Left ventricle myocardium inferior (tissue), 1 donor: ENCODE data around the gene DEPP1. TPM values are rescaled to one million over a fixed set of nuclear protein-coding genes. Genes with fewer than 3 reads are reported as not detected.
A peak's percentile ranks its signal among the peaks of the same experiment; 100 is the strongest.

ENCODE experiments used
- DNase-seq: peaks from one replicate; pipeline ENCODE4 v3.0.0-alpha.2; 2020
- H3K27ac ChIP-seq: fragments of 200-600 bp; replicated peaks from 2 replicates; pipeline ENCODE4 v1.8.0; 2021
- H3K27me3 ChIP-seq: fragments of 200-600 bp; 2 replicates; pipeline ENCODE4 v1.8.0; 2021; ENCODE audit warnings: low read depth
- H3K36me3 ChIP-seq: fragments of 200-600 bp; 2 replicates; pipeline ENCODE4 v1.8.0; 2021
- H3K4me1 ChIP-seq: fragments of 200-600 bp; 2 replicates; pipeline ENCODE4 v1.8.0; 2021
- H3K4me3 ChIP-seq: fragments of 200-600 bp; 2 replicates; pipeline ENCODE4 v1.8.0; 2021; ENCODE audit warnings: mild to moderate bottlenecking, moderate library complexity
- H3K9me3 ChIP-seq: fragments of 200-600 bp; replicated peaks from 2 replicates; pipeline ENCODE4 v1.8.0; 2021
- intact Hi-C: fragments of 100-400 bp; cut with micrococcal nuclease; formaldehyde crosslinking; loops from one replicate; pipeline ENCODE4 v1.11.0; 2022
- total RNA-seq: library from RNA; stranded (reverse); fragmentation: NEBNext Ultra II Directional; extraction: Animal tissue kit (Norgen Biotek cat#: 25700); gene quantifications from one replicate; pipeline ENCODE4 v1.2.1, GENCODE V29; 2021
- TF ChIP-seq, protein P1 (sequence below): fragments of 200-600 bp; IDR thresholded peaks from 2 replicates; pipeline ENCODE4 v1.8.0; 2021; ENCODE audit warnings: antibody characterized with exemption, mild to moderate bottlenecking, borderline replicate concordance
- donor health status: DM: no; HTN: yes; CAD: no; lungs with severe emphysema.

DEPP1 gene
- total RNA-seq, 1 donor from 2014 or later = 27.5 TPM

DNA sequence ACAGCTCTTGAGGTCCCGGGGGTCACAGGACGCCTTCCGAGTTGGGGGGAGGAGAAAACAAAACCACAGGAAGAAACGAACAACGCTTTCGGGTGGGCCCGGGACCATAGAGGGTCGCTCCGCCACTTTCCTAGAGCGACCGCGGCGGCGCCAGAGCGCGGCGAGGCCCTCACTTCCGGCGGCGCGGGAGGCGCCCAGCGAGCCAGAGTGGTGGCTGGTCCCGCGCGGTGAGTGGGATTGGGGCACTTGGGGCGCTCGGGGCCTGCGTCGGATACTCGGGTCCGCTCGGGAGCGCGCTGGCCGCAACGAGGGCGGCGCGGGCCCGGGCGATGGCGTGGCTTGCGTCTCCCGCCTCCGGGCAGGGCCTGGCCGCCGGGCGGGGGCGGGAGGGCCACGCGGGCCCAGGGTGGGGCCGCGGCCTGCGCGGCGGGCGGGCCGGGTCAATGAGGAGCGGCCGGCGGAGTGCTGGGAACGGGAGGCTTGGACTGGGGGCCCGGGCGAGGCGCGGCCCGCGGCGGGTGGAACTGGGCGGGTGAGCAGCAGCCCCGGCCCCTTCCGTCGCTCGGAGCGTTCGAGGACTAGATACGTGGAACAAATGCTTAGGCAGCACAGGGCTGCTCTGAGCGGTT is 22.3 kb upstream of the DEPP1 start, which contains the start of gene ZNF22:
ZNF22 (plus strand) TSS at position 172 of the 629 bp plus-strand sequence. CDS start 2,446 bp downstream, outside the sequence.
- peaks cover 8% of the 10 kb centered on the region for H3K9me3 ChIP-seq
- peak within 1 kb of the TSS; percentile 74 for H3K4me3 ChIP-seq
- intact Hi-C loops = no loop called here

DNA sequence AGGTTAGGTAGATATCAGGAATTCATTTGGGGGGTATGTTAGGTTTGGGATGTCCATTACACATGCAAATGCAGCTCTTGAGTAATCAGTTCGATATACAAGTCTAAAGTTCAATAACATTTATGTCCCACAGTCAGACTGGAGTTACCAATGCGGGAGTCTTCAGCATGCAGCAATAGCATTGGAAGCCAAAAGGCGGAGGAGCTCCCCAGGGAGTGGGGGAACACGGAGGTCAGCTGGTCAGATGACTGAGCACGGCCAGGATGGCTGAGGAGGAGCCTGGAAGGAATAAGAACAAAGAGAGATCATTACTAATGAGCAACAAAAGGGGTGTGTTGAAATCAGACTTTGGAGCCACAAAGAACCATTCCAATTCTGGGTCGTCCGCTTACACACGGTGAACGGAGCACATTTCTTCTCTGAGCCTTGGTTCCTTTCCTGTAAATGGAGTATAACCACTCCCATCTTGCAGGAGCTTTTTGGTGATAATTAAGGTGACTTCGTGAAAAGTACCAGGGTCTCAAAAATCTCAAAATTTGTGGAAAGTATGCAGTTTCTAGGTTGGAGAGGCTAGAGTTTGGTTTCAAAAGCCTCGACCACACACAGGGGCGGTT is 21.6 kb upstream of the DEPP1 start:
- intact Hi-C loops = no loop called here
- Histone ChIP-seq H3K36me3 (peaks cover 21% of the 10 kb centered on the region), H3K4me1 (peaks cover 88% of the 10 kb centered on the region), H3K9me3 (peaks cover 8% of the 10 kb centered on the region), H3K4me3 (peak overlapping the region; percentile 74), H3K27ac (peak overlapping the region; percentile 97), H3K27me3 (no peaks in the 10 kb centered on the region)
- DNase-seq = peak; percentile 89
- TF ChIP-seq, protein P1, sequence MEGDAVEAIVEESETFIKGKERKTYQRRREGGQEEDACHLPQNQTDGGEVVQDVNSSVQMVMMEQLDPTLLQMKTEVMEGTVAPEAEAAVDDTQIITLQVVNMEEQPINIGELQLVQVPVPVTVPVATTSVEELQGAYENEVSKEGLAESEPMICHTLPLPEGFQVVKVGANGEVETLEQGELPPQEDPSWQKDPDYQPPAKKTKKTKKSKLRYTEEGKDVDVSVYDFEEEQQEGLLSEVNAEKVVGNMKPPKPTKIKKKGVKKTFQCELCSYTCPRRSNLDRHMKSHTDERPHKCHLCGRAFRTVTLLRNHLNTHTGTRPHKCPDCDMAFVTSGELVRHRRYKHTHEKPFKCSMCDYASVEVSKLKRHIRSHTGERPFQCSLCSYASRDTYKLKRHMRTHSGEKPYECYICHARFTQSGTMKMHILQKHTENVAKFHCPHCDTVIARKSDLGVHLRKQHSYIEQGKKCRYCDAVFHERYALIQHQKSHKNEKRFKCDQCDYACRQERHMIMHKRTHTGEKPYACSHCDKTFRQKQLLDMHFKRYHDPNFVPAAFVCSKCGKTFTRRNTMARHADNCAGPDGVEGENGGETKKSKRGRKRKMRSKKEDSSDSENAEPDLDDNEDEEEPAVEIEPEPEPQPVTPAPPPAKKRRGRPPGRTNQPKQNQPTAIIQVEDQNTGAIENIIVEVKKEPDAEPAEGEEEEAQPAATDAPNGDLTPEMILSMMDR = no peak

More for the DNA sequence above, 22.3 kb upstream of the DEPP1 start, which contains the start of gene ZNF22:
- peak; percentile 73 for DNase-seq
- H3K27me3 ChIP-seq = no peaks in the 10 kb centered on the region
- TF ChIP-seq, protein P1 = peak; percentile 45
- H3K36me3 ChIP-seq = peaks cover 25% of the 10 kb centered on the region
- H3K27ac ChIP-seq = peak within 1 kb of the TSS; percentile 97
- H3K4me1 ChIP-seq = peaks cover 88% of the 10 kb centered on the region

DNA sequence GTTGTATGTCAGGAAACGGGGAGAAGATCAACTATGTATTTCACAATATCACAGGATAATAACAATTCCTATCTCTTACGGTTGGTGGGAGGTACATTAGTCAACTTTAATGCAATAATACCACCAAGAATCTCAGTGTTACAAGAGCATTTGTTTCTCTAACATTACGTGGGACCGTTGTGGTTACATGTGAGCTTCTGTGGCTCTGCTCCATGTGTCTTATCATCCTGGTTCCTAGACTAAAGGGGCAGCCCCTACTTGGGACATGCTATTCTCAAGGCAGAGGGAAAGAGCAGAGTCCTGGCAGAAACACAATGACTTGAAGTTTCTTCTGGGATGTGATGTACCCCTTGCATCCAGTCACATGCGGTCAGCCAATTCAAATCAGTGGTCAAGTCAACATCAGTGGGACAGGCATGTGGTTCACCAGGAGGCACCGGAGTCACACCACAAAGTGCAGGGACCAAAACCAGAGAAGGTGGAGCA is 19.6 kb upstream of the DEPP1 start:
- intact Hi-C loops = no loop called here
- Histone ChIP-seq H3K27me3 (no peaks in the 10 kb centered on the region), H3K4me1 (peaks cover 96% of the 10 kb centered on the region), H3K9me3 (no peaks in the 10 kb centered on the region), H3K27ac (peak overlapping the region; percentile 97), H3K36me3 (peaks cover 12% of the 10 kb centered on the region), H3K4me3 (no peak overlapping the region)
- no peak for DNase-seq
- TF ChIP-seq, protein P1 = no peak

DNA sequence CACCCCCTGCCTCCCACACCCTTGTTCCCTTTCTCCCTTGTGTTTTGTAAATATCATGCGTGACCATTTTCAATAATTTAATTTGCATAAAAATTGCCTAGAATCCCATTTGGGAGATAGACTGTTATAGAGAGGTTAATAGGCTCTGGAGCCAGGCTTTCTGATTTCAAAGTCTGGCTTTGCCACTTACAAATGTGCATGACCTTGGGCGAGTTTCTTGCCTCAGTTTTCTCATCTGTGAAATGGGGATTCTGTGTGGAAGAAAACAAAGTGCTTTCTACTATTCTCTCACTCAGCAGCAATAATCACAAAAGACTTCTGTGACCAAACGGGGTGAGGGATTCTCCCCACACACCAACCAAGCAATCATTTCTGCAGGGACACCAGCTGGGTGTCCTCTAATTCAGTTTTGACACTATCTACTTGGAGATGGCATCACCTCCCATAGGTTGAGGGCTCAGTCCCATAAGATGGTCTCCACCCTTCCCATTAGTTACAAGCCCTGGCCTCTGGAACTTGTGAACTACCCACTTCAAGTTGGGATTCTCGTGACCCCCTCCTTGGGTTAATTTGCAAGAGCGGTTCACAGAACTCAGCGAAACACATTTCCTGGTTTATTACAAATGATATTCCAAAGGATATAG is 18.6 kb upstream of the DEPP1 start:
- Histone ChIP-seq H3K27me3 (no peaks in the 10 kb centered on the region), H3K4me3 (peak overlapping the region; percentile 31), H3K36me3 (peaks cover 20% of the 10 kb centered on the region), H3K27ac (peak overlapping the region; percentile 97), H3K4me1 (peaks cover 96% of the 10 kb centered on the region), H3K9me3 (no peaks in the 10 kb centered on the region)
- DNase-seq = no peak
- intact Hi-C loops = no loop called here
- TF ChIP-seq, protein P1 = no peak

DNA sequence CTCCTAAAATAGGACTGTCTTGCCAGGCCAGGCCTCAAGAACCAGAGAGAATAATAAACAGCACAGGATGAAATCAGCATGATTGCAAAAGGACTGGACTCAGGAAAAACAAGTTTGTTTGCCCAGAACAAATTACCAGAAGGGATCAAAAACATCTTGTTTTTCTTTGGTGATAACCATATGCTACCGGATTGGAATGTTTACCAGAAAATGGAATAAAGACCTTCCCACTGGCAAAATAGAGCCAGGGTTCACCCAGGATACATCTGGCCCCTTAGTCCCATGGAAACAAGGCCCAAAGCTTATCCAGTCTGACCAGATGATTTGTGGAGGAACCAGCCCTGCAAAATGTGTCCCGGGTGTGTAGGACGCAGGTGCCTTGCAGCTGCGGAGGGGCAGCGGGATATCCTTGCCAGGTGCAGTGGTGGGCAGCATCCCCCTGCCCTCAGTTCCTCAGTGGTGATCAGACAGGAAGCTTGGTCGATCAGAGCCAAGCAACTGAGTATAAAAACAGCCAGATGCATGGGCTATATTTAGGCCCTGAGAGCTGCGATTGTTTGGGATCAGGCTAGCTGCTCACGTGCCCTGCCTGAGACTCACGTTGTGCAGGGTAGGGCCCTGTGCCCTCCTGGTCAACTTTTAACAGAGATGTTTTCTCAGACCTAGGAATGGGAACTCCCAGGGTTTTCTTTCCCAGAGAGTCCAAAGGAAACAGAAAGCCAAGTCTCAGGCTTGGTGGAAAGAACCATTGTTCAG is 17.5 kb upstream of the DEPP1 start:
- peaks cover 97% of the 10 kb centered on the region for H3K4me1 ChIP-seq
- no peaks in the 10 kb centered on the region for H3K27me3 ChIP-seq
- TF ChIP-seq, protein P1 = no peak
- peak overlapping the region; percentile 31 for H3K4me3 ChIP-seq
- H3K27ac ChIP-seq = peak overlapping the region; percentile 97
- peaks cover 28% of the 10 kb centered on the region for H3K36me3 ChIP-seq
- DNase-seq = peak; percentile 72
- intact Hi-C loops = no loop called here
- no peaks in the 10 kb centered on the region for H3K9me3 ChIP-seq
